H1 (cell line): ENCODE data around the gene PAEP. TPM values are rescaled to one million over a fixed set of nuclear protein-coding genes. Genes with fewer than 3 reads are reported as not detected.

Experiments
- CTCF ChIA-PET: fragments of 300-600 bp; sonication (Branson Sonifier 250); formaldehyde crosslinking; loops from one replicate; lab custom pipeline; 2021; ENCODE audit not compliant: partially characterized antibody; lab: Charles Lee
- POLR2A ChIA-PET: fragments of 300-600 bp; sonication (Branson Sonifier 250); formaldehyde crosslinking; loops from one replicate; lab custom pipeline; 2021; ENCODE audit warnings: inconsistent platforms; ENCODE audit not compliant: partially characterized antibody; lab: Charles Lee
- DNase-seq, 2 experiments: peaks; one replicate each; pipeline versions ENCODE4 v3.0.0 to v3.0.0-alpha.2; 2010 to 2022; ENCODE audit warnings: low spot score in 2 of 2, low read depth in 1 of 2, mixed read lengths in 1 of 2
- FAIRE-seq: peaks from 2 replicates; lab custom pipeline; 2011; peaks lifted over from hg19 to GRCh38; lab: Jason Lieb, UNC
- H2AFZ ChIP-seq: 2 replicates; pipeline ENCODE4 v1.8.1; 2012; ENCODE audit warnings: low read length, inconsistent platforms
- H2AK5ac ChIP-seq: 2 replicates; pipeline ENCODE4 v1.6.1; 2013; ENCODE audit warnings: low read depth, low read length
- H2BK120ac ChIP-seq: replicated peaks from 2 replicates; pipeline ENCODE3; 2013; ENCODE audit warnings: low read depth, low read length, inconsistent platforms
- H2BK12ac ChIP-seq: 2 replicates; pipeline ENCODE4 v1.6.1; 2013; ENCODE audit warnings: low read depth, low read length
- H2BK15ac ChIP-seq: 2 replicates; pipeline ENCODE4 v1.6.1; 2013; ENCODE audit warnings: low read length
- H2BK20ac ChIP-seq: 2 replicates; pipeline ENCODE4 v1.6.1; 2013; ENCODE audit warnings: low read length
- H2BK5ac ChIP-seq: 2 replicates; pipeline ENCODE4 v1.6.1; 2013; ENCODE audit warnings: low read depth, low read length
- H3K14ac ChIP-seq: 2 replicates; pipeline ENCODE4 v1.6.1; 2013; ENCODE audit warnings: inconsistent platforms; ENCODE audit not compliant: insufficient read length
- H3K18ac ChIP-seq: 2 replicates; pipeline ENCODE4 v1.6.1; 2013; ENCODE audit warnings: low read length; ENCODE audit errors: extremely low read depth
- H3K23ac ChIP-seq: 2 replicates; pipeline ENCODE4 v1.6.1; 2013; ENCODE audit warnings: inconsistent platforms; ENCODE audit not compliant: insufficient read length
- H3K23me2 ChIP-seq: 2 replicates; pipeline ENCODE4 v1.6.1; 2013; ENCODE audit warnings: low read depth, low read length
- H3K27ac ChIP-seq: 2 replicates; pipeline ENCODE4 v1.6.1; 2011; ENCODE audit warnings: low read depth, low read length, inconsistent platforms
- H3K27me3 ChIP-seq, 4 experiments: replicated peaks in 1 of 4; 1 replicate in 1 of 4; 2 replicates in 3 of 4; pipeline versions ENCODE4 v1.6.1 to v1.8.1; 2011 to 2013; ENCODE audit warnings: low read length in 3 of 4, mild to moderate bottlenecking in 3 of 4, inconsistent platforms in 2 of 4, mixed read lengths in 2 of 4, moderate library complexity in 1 of 4; ENCODE audit not compliant: control insufficient read depth in 3 of 4, insufficient read depth in 3 of 4; ENCODE audit errors: extremely low read depth in 1 of 4
- H3K36me3 ChIP-seq, 4 experiments: 2 replicates each; pipeline versions ENCODE4 v1.6.1 to v1.8.1; 2011 to 2013; ENCODE audit warnings: mild to moderate bottlenecking in 4 of 4, low read length in 3 of 4, moderate library complexity in 2 of 4, control low read depth in 1 of 4, inconsistent platforms in 1 of 4; ENCODE audit not compliant: insufficient read depth in 4 of 4, control insufficient read depth in 2 of 4
- H3K4ac ChIP-seq: replicated peaks from 2 replicates; pipeline ENCODE3; 2013; ENCODE audit warnings: low read length, low read depth, mixed read lengths, inconsistent platforms; ENCODE audit not compliant: insufficient read length
- H3K4me1 ChIP-seq, 4 experiments: replicated peaks in 1 of 4; 1 replicate in 1 of 4; 2 replicates in 3 of 4; pipeline versions ENCODE4 v1.6.1 to v1.8.1; 2011 to 2013; ENCODE audit warnings: low read length in 3 of 4, inconsistent platforms in 2 of 4, mixed read lengths in 1 of 4; ENCODE audit not compliant: insufficient read depth in 4 of 4, control insufficient read depth in 3 of 4
- H3K4me2 ChIP-seq, 2 experiments: 2 replicates each; pipeline versions ENCODE4 v1.6.1 to v1.8.1; 2011 to 2013; ENCODE audit warnings: low read depth in 2 of 2, low read length in 2 of 2, control low read depth in 1 of 2, inconsistent platforms in 1 of 2, mild to moderate bottlenecking in 1 of 2; ENCODE audit not compliant: insufficient read depth in 1 of 2
- H3K4me3 ChIP-seq, 4 experiments: fragments of 200-600, 300-600 bp in 1 of 4; sonication (generic), shearing (Covaris generic), sonication (Bioruptor Twin) in 1 of 4; 2 replicates each; pipeline versions ENCODE4 v1.5.1 to v1.8.1; 2011 to 2016; ENCODE audit warnings: low read length in 4 of 4, low read depth in 3 of 4, control low read depth in 2 of 4, inconsistent platforms in 2 of 4, mild to moderate bottlenecking in 2 of 4, mixed read lengths in 1 of 4, moderate library complexity in 1 of 4; ENCODE audit not compliant: insufficient read depth in 2 of 4; ENCODE audit errors: extremely low read depth in 1 of 4
- H3K56ac ChIP-seq: replicated peaks from 2 replicates; pipeline ENCODE3; 2013; ENCODE audit warnings: low read depth, mild to moderate bottlenecking, mixed read lengths, low read length, inconsistent platforms; ENCODE audit not compliant: insufficient read length
- H3K79me1 ChIP-seq: 2 replicates; pipeline ENCODE4 v1.6.1; 2013; ENCODE audit warnings: low read depth, low read length, control low read depth
- H3K79me2 ChIP-seq, 2 experiments: 2 replicates each; pipeline versions ENCODE4 v1.6.1 to v1.8.1; 2012 to 2013; ENCODE audit warnings: low read length in 2 of 2, mild to moderate bottlenecking in 2 of 2, inconsistent platforms in 1 of 2; ENCODE audit not compliant: insufficient read depth in 2 of 2, control insufficient read depth in 1 of 2
- H3K9ac ChIP-seq, 4 experiments: replicated peaks in 1 of 4; 1 replicate in 1 of 4; 2 replicates in 3 of 4; pipeline versions ENCODE4 v1.6.1 to v1.8.1; 2011 to 2013; ENCODE audit warnings: low read depth in 3 of 4, low read length in 3 of 4, control low read depth in 2 of 4, mild to moderate bottlenecking in 2 of 4, moderate library complexity in 2 of 4, inconsistent platforms in 1 of 4; ENCODE audit errors: extremely low read depth in 1 of 4
- H3K9me3 ChIP-seq, 2 experiments: 2 replicates each; pipeline versions ENCODE4 v1.6.1 to v1.8.1; 2012 to 2013; ENCODE audit warnings: mild to moderate bottlenecking in 2 of 2, moderate library complexity in 2 of 2, control low read depth in 1 of 2, inconsistent platforms in 1 of 2, low read depth in 1 of 2, low read length in 1 of 2, mixed read lengths in 1 of 2; ENCODE audit not compliant: insufficient read depth in 2 of 2
- H4K20me1 ChIP-seq, 2 experiments: replicated peaks in 1 of 2; 2 replicates each; pipeline versions ENCODE3 to v1.8.1; 2011 to 2013; ENCODE audit warnings: inconsistent platforms in 2 of 2, low read length in 2 of 2, mild to moderate bottlenecking in 1 of 2; ENCODE audit not compliant: insufficient read depth in 2 of 2, control insufficient read depth in 1 of 2
- H4K5ac ChIP-seq: 2 replicates; pipeline ENCODE4 v1.6.1; 2013; ENCODE audit warnings: low read length, low read depth, mixed read lengths, inconsistent platforms; ENCODE audit not compliant: insufficient read length
- H4K8ac ChIP-seq: 2 replicates; pipeline ENCODE4 v1.8.0; 2013; ENCODE audit warnings: mild to moderate bottlenecking, moderate library complexity, low read length, inconsistent platforms; ENCODE audit not compliant: insufficient read depth; ENCODE audit errors: extremely low read depth
- H4K91ac ChIP-seq: replicated peaks from 2 replicates; pipeline ENCODE3; 2013; ENCODE audit warnings: low read length, mixed read lengths, inconsistent platforms; ENCODE audit not compliant: insufficient read length
- CHD1 ChIP-seq: IDR thresholded peaks from 2 replicates; pipeline ENCODE4 v1.6.1; 2012; ENCODE audit warnings: low read depth, low read length, improper control_type of control experiment
- EZH2 ChIP-seq: fragments of 200-600 bp; sonication (generic); IDR thresholded peaks from 2 replicates; pipeline ENCODE4 v1.7.1; 2012; ENCODE audit warnings: low read depth, mild to moderate bottlenecking, moderate library complexity, low read length, inconsistent platforms; ENCODE audit not compliant: severe bottlenecking
- FOSL1 ChIP-seq: IDR thresholded peaks from 2 replicates; pipeline ENCODE4 v1.6.1; 2011; ENCODE audit warnings: mild to moderate bottlenecking, low read depth, low read length, moderate library complexity; ENCODE audit not compliant: insufficient read depth
- GTF2F1 ChIP-seq: IDR thresholded peaks from 2 replicates; pipeline ENCODE4 v1.6.1; 2012; ENCODE audit warnings: low read depth, low read length, improper control_type of control experiment, borderline replicate concordance
- PHF8 ChIP-seq: fragments of 200-600 bp; sonication (generic); conservative IDR thresholded peaks from 2 replicates; pipeline ENCODE4 v1.7.1; 2012; ENCODE audit warnings: low read depth, mild to moderate bottlenecking, inconsistent platforms, low read length, moderate library complexity
- RAD21 ChIP-seq, 2 experiments: IDR thresholded peaks in 1 of 2; conservative IDR thresholded peaks in 1 of 2; 2 replicates each; pipeline ENCODE4 v1.6.1; 2011; ENCODE audit warnings: low read depth in 2 of 2, low read length in 2 of 2, improper control_type of control experiment in 1 of 2, inconsistent platforms in 1 of 2, mild to moderate bottlenecking in 1 of 2, moderate library complexity in 1 of 2
- RBBP5 ChIP-seq: IDR thresholded peaks from 2 replicates; pipeline ENCODE4 v1.7.1; 2012; ENCODE audit warnings: low read depth, mild to moderate bottlenecking, inconsistent platforms, low read length, moderate library complexity, borderline replicate concordance
- RXRA ChIP-seq: IDR thresholded peaks from 2 replicates; pipeline ENCODE4 v1.6.1; 2011; ENCODE audit warnings: low read depth, mild to moderate bottlenecking, low read length, moderate library complexity; ENCODE audit not compliant: insufficient read depth
- SIN3A ChIP-seq, 2 experiments: IDR thresholded peaks in 1 of 2; conservative IDR thresholded peaks in 1 of 2; 2 replicates each; pipeline ENCODE4 v1.6.1; 2011 to 2012; ENCODE audit warnings: low read length in 2 of 2, improper control_type of control experiment in 1 of 2, low read depth in 1 of 2, mild to moderate bottlenecking in 1 of 2
- TAF1 ChIP-seq: IDR thresholded peaks from 2 replicates; pipeline ENCODE4 v1.6.1; 2011; ENCODE audit warnings: mild to moderate bottlenecking, low read depth, low read length
- TEAD4 ChIP-seq: IDR thresholded peaks from 2 replicates; pipeline ENCODE4 v1.6.1; 2012; ENCODE audit warnings: low read depth, low read length, inconsistent platforms, mixed read lengths
- YY1 ChIP-seq: IDR thresholded peaks from 2 replicates; pipeline ENCODE4 v1.6.1; 2011; ENCODE audit warnings: low read depth, mild to moderate bottlenecking, low read length
- WGBS, 2 experiments: shearing (Covaris generic) in 1 of 2; methylation state at CpG; one replicate each; pipeline versions ENCODE4 v1.1.6 to v1.1.7; 2013 to 2015; ENCODE audit warnings: low lambda C conversion rate in 2 of 2, mixed read lengths in 2 of 2, inconsistent platforms in 1 of 2, low coverage in 1 of 2, missing lambda C conversion rate in 1 of 2; ENCODE audit not compliant: insufficient replicate concordance in 2 of 2, insufficient coverage in 1 of 2, insufficient read length in 1 of 2; ENCODE audit errors: extremely low coverage in 1 of 2, missing lambda C conversion rate in 1 of 2; 5-methylcytosine and 5-hydroxymethylcytosine counted together
- polyA plus RNA-seq, 7 experiments: library from polyadenylated mRNA; depleted of rRNA in 3 of 7; stranded (reverse) in 5 of 7; unstranded in 2 of 7; fragments of >200 nt in 5 of 7; fragments of 200-250 nt in 2 of 7; gene quantifications; 1 replicate in 5 of 7; 2 replicates in 1 of 7; 4 replicates in 1 of 7; pipeline versions ENCODE4 v1.2.1 to v1.2.3, GENCODE V29; 2011 to 2013; ENCODE audit warnings: missing spikeins in 2 of 7, mixed read lengths in 2 of 7
- total RNA-seq: library from RNA; stranded (reverse); fragmentation: NEBNext Ultra II Directional; extraction: Animal tissue kit (Norgen Biotek cat#: 25700); gene quantifications from 2 replicates; pipeline ENCODE4 v1.2.1, GENCODE V29; 2021
- TF ChIP-seq, protein P1 (sequence below): IDR thresholded peaks from 2 replicates; pipeline ENCODE4 v1.6.1; 2011; ENCODE audit warnings: low read depth, mild to moderate bottlenecking, low read length; ENCODE audit not compliant: insufficient read depth

Gene PAEP
- total and polyA plus RNA-seq, 2 of the 8 experiments (the other 6 are each of a cell fraction or from before 2014, with no cell fraction given) = not detected

DNA sequence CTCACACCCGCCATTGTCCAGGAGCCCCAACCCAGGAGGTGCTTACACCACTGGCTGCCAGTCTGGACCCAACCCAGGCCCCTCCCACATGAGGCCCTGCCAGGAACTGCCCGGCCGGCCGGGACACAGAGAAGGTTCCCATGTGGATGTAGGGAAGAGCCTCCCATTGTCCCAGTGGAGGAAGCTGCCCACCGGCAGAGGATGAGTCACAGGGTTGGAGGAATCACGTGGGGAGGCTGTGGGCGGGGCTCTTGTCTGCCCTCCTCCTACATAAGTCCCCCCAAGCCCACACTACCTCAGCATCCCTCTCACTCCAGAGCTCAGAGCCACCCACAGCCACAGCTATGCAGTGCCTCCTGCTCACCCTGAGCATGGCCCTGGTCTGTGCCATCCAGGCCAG is 26.1 kb downstream of the PAEP start:
- Histone ChIP-seq H3K36me3 (no peaks in the 10 kb centered on the region), H3K27me3 (no peaks in the 10 kb centered on the region), H3K14ac (no peak overlapping the region), H2BK12ac (no peak overlapping the region), H3K4ac (no peak overlapping the region), H2BK120ac (no peak overlapping the region), H4K20me1 (no peaks in the 10 kb centered on the region), H3K27ac (no peak overlapping the region), H3K18ac (peak overlapping the region; percentile 7; the same call in 1 of the 2 replicates), H3K4me2 (no peak overlapping the region), H3K4me3 (no peak overlapping the region), H2AK5ac (no peak overlapping the region), H4K8ac (peak overlapping the region; percentile 25; the same call in 1 of the 2 replicates), H2BK15ac (no peak overlapping the region), H3K9ac (no peak overlapping the region), H3K79me2 (no peaks in the 10 kb centered on the region), H2AFZ (no peak overlapping the region), H3K9me3 (no peaks in the 10 kb centered on the region), H3K4me1 (no peaks in the 10 kb centered on the region; a peak in 1 of 7 replicates), H3K56ac (no peak overlapping the region), H2BK20ac (no peak overlapping the region), H2BK5ac (no peak overlapping the region), H3K79me1 (no peaks in the 10 kb centered on the region), H3K23me2 (no peaks in the 10 kb centered on the region), H3K23ac (no peak overlapping the region), H4K5ac (no peak overlapping the region), H4K91ac (no peak overlapping the region)
- WGBS, 2 experiments = no CpG with 5 or more reads among the region's 7 CpGs
- ChIA-PET CTCF (interaction anchor here (0.7 to 7.2 kb wide), 3 partner anchors 16 to 425 kb away, joined by 3 to 58 read pairs (median 4); no protein-coding TSS in a partner anchor), POLR2A (interaction anchor here (1.9 kb wide), 1 partner anchor 11 kb away, joined by 4 read pairs; no protein-coding TSS in a partner anchor)
- FAIRE-seq (no peak), DNase-seq (peak in 1 of 2 experiments; percentile 39)
- TF ChIP-seq, protein P1, sequence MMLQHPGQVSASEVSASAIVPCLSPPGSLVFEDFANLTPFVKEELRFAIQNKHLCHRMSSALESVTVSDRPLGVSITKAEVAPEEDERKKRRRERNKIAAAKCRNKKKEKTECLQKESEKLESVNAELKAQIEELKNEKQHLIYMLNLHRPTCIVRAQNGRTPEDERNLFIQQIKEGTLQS = no peak
- TF ChIP-seq TEAD4 (no peak), SIN3A (conservative IDR thresholded peaks at IDR 0.05 in 1 of 2, IDR thresholded peaks at IDR 0.05 in 1 of 2; ENCODE audit: low read depth in 1 of 2, low read length in 2 of 2) (no peak), YY1 (no peak), EZH2 (no peak), GTF2F1 (no peak), PHF8 (no peak), RBBP5 (no peak), TAF1 (no peak), CHD1 (no peak), RAD21 (IDR thresholded peaks at IDR 0.05 in 1 of 2, conservative IDR thresholded peaks at IDR 0.05 in 1 of 2; ENCODE audit: low read depth in 2 of 2, low read length in 2 of 2) (no peak), RXRA (no peak), FOSL1 (no peak)
